Subcutaneous abdominal adipose tissue (tissue), 5 donors: Measurements from ENCODE around the gene KATNB1.
A peak's percentile ranks its signal among the peaks of the same experiment; 100 is the strongest.
"Not testable (repeated sequence)": the region's sequence is repeated elsewhere in the genome, so short reads cannot be mapped to it uniquely, and the experiment has no call there.

ENCODE experiments used
- H3K27ac ChIP-seq: one replicate; pipeline ENCODE4 v1.7.0; 2013; ENCODE audit warnings: low read depth, mild to moderate bottlenecking, inconsistent platforms, low read length, moderate library complexity
- H3K27me3 ChIP-seq, 5 donors: one replicate each; pipeline ENCODE4 v1.7.0; 2013; ENCODE audit warnings: low read length in 5 of 5, inconsistent platforms in 1 of 5; ENCODE audit not compliant: control insufficient read depth in 5 of 5, insufficient read depth in 4 of 5
- H3K36me3 ChIP-seq, 5 donors: one replicate each; pipeline ENCODE4 v1.7.0; 2013; ENCODE audit warnings: low read length in 5 of 5; ENCODE audit not compliant: control insufficient read depth in 5 of 5, insufficient read depth in 5 of 5
- H3K4me1 ChIP-seq, 5 donors: one replicate each; pipeline ENCODE4 v1.7.0; 2013; ENCODE audit warnings: low read length in 5 of 5, mild to moderate bottlenecking in 3 of 5, moderate library complexity in 1 of 5; ENCODE audit not compliant: control insufficient read depth in 5 of 5, insufficient read depth in 5 of 5
- H3K4me3 ChIP-seq, 5 donors: one replicate each; pipeline ENCODE4 v1.7.0; 2013; ENCODE audit warnings: low read length in 5 of 5, low read depth in 1 of 5
- H3K9ac ChIP-seq, 5 donors: one replicate each; pipeline ENCODE4 v1.7.0; 2013; ENCODE audit warnings: low read length in 5 of 5, mild to moderate bottlenecking in 4 of 5, moderate library complexity in 3 of 5
- H3K9me3 ChIP-seq, 5 donors: one replicate each; pipeline ENCODE4 v1.7.0; 2013; ENCODE audit warnings: low read length in 5 of 5; ENCODE audit not compliant: control insufficient read depth in 5 of 5
- donor health status: healthy.
- donor health status: healthy.
- donor health status: healthy.
- donor health status: healthy.
- donor health status: healthy.

Gene KATNB1

DNA sequence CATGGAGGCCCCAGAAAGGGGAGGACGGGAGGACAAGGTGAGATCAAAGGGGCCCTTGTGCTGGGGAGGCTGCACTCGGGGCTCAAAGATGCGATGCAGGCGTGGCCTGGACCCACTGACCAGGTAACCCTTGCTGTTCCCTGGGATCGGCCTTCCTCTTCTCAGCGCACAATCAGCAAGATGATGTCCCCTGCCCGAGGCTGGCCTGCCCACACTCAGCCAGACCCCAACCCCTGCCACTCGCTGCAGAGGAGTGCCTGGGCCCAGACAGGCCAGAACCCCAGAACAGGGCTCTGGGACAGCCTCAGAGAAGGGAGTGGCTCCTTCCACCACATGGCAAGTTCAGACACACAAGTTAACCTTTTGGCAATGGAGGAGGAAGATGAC lies 51.9 kb downstream of the KATNB1 start:
- H3K27ac ChIP-seq = peak overlapping the region; percentile 41
- no peaks in the 10 kb centered on the region for H3K27me3 ChIP-seq
- no peak overlapping the region for H3K9ac ChIP-seq
- peaks cover 0 to 61% (median 42%) of the 10 kb centered on the region in 5 donors for H3K36me3 ChIP-seq
- H3K4me3 ChIP-seq = no peak overlapping the region
- H3K4me1 ChIP-seq = peaks cover 3 to 66% (median 52%) of the 10 kb centered on the region in 5 donors
- H3K9me3 ChIP-seq = no peaks in the 10 kb centered on the region

- Histone ChIP-seq H3K4me3 (no peak overlapping the region), H3K9me3 (no peaks in the 10 kb centered on the region), H3K27ac (peak overlapping the region; percentile 41), H3K36me3 (peaks cover 0 to 61% (median 42%) of the 10 kb centered on the region in 5 donors), H3K9ac (no peak overlapping the region), H3K4me1 (peaks cover 3 to 60% (median 49%) of the 10 kb centered on the region in 5 donors), H3K27me3 (no peaks in the 10 kb centered on the region)
Observed at GRCh38 chr16:57788252-57788841, 52.8 kb downstream of the KATNB1 start.

- no peaks in the 10 kb centered on the region for H3K27me3 ChIP-seq
- no peak overlapping the region for H3K27ac ChIP-seq
- H3K4me1 ChIP-seq = peaks cover 3 to 57% (median 49%) of the 10 kb centered on the region in 5 donors
- H3K9ac ChIP-seq = no peak overlapping the region
- no peak overlapping the region for H3K4me3 ChIP-seq
- H3K36me3 ChIP-seq = peaks cover 0 to 60% (median 41%) of the 10 kb centered on the region in 5 donors
- no peaks in the 10 kb centered on the region for H3K9me3 ChIP-seq
Observed at GRCh38 chr16:57788951-57789350, 53.4 kb downstream of the KATNB1 start.

- Histone ChIP-seq H3K27me3 (no peaks in the 10 kb centered on the region), H3K27ac (peak overlapping the region; percentile 89), H3K9ac (peak overlapping the region in 3 of 5 donors; percentile 22 to 51 (median 28)), H3K4me1 (peaks cover 3 to 59% (median 57%) of the 10 kb centered on the region in 5 donors), H3K36me3 (peaks cover 0 to 50% (median 23%) of the 10 kb centered on the region in 5 donors), H3K4me3 (peak overlapping the region in 4 of 5 donors; percentile 16 to 44 (median 30)), H3K9me3 (no peaks in the 10 kb centered on the region)
Observed at GRCh38 chr16:57791195-57791892, 55.8 kb downstream of the KATNB1 start.

DNA sequence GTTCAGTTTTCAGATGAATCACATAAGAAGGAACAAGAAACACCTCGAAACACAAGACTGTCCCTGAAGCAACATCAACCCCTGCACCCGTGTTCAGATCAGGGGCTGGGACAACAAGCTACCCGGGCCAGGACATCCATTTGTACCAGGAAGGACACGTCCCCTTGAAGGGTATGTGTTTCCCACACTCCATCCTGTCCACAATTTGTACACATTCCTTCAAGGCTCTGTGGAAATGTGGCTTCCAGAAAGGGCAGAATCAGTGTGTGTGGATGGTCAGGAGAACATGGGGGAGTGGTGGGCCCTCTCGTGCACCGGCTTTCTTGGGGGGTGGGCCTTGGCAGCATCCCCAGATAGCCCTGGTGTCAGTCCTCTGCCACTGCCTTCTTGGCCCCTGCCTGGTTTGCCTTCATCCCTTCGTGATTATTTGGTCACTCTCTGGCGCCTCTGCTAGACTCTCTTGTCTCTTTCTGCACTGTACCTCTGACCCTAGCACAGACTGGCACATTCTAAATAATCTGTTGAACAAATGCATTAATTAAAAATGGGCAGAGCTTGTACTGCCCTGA lies 56.4 kb downstream of the KATNB1 start:
- H3K9me3 ChIP-seq = no peaks in the 10 kb centered on the region
- H3K27ac ChIP-seq = peak overlapping the region; percentile 89
- H3K9ac ChIP-seq = peak overlapping the region in 3 of 5 donors; percentile 22 to 51 (median 28)
- H3K4me1 ChIP-seq = peaks cover 2 to 59% (median 56%) of the 10 kb centered on the region in 5 donors
- H3K4me3 ChIP-seq = no peak overlapping the region
- peaks cover 0 to 46% (median 21%) of the 10 kb centered on the region in 5 donors for H3K36me3 ChIP-seq
- no peaks in the 10 kb centered on the region for H3K27me3 ChIP-seq

GRCh38 chr16:57794849-57795430 lies 59.4 kb downstream of the KATNB1 start:
- Histone ChIP-seq H3K36me3 (peaks cover 0 to 33% (median 18%) of the 10 kb centered on the region in 5 donors), H3K9me3 (no peaks in the 10 kb centered on the region), H3K9ac (no peak overlapping the region), H3K4me1 (peaks cover 4 to 67% (median 62%) of the 10 kb centered on the region in 5 donors), H3K27ac (no peak overlapping the region), H3K27me3 (no peaks in the 10 kb centered on the region), H3K4me3 (no peak overlapping the region)

DNA sequence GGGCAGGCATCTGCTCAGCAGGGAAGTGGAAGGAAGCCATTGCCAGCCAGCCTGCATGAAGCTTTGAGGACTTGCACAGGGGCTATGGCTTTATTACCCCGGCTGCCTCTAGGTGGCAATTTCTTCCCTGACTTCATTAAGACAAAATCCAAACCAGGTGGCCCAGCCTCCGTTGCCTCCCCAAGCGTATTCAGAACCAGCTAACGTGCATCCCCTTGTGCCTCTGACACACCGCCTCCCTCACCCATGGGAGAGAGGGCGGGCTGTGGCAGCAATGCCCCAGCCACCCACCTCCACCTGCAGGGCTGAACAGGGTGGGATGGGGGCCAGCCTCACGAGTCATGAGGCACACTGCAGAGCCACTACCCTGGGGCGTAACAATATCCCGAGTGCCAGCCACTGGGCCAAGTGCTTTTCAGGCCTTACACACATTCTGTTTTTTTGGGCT lies 59.9 kb downstream of the KATNB1 start:
- Histone ChIP-seq H3K36me3 (peaks cover 0 to 32% (median 16%) of the 10 kb centered on the region in 5 donors), H3K9me3 (no peaks in the 10 kb centered on the region), H3K4me3 (no peak overlapping the region), H3K4me1 (peaks cover 8 to 71% (median 65%) of the 10 kb centered on the region in 5 donors), H3K9ac (no peak overlapping the region), H3K27ac (no peak overlapping the region), H3K27me3 (no peaks in the 10 kb centered on the region)

GRCh38 chr16:57796014-57796413 lies 60.4 kb downstream of the KATNB1 start:
- H3K27me3 ChIP-seq, H3K4me3 ChIP-seq, H3K9me3 ChIP-seq: not testable (repeated sequence)
- peaks cover 0 to 28% (median 15%) of the 10 kb centered on the region in 5 donors for H3K36me3 ChIP-seq
- H3K9ac ChIP-seq = peak overlapping the region in 1 of 5 donors; percentile 63
- peak overlapping the region; percentile 77 for H3K27ac ChIP-seq
- H3K4me1 ChIP-seq = peaks cover 14 to 71% (median 65%) of the 10 kb centered on the region in 5 donors

GRCh38 chr16:57797216-57797525 lies 61.6 kb downstream of the KATNB1 start:
- Histone ChIP-seq H3K9ac (peak overlapping the region in 3 of 5 donors; percentile 30 to 63 (median 41)), H3K4me1 (peaks cover 20 to 70% (median 63%) of the 10 kb centered on the region in 5 donors), H3K9me3 (no peaks in the 10 kb centered on the region), H3K27ac (peak overlapping the region; percentile 77), H3K27me3 (no peaks in the 10 kb centered on the region), H3K4me3 (no peak overlapping the region), H3K36me3 (peaks cover 0 to 25% (median 15%) of the 10 kb centered on the region in 5 donors)
